HCT116 (cell line): ENCODE measurements around the gene WBP1. TPM values are rescaled to one million over a fixed set of nuclear protein-coding genes. Genes with fewer than 3 reads are reported as not detected.

Experiments used
- ATAC-seq: fragments of 200-7000 bp; cut with Tn5 transposase; 2 replicates; pipeline ENCODE4 v1.9.1; 2020; ENCODE audit warnings: mild to moderate bottlenecking, moderate library complexity
- BruUV-seq: library from RNA; stranded (reverse); fragments of 400-500 nt; replicated peaks from 2 replicates; lab custom pipeline; 2021; lab: Mats Ljungman, UMichigan
- CTCF ChIA-PET: fragments of 300-600 bp; sonication (Branson Sonifier 250); formaldehyde crosslinking; loops from one replicate; lab custom pipeline; 2021; ENCODE audit warnings: antibody characterized with exemption; lab: Charles Lee
- POLR2A ChIA-PET: fragments of 300-600, 350-600 bp; sonication (Branson Sonifier 250); formaldehyde crosslinking; loops from one replicate; lab custom pipeline; 2021; ENCODE audit warnings: antibody characterized with exemption; lab: Charles Lee
- RAD21 ChIA-PET, 2 experiments: fragments of 300-600 bp; sonication (Branson Sonifier 250); formaldehyde crosslinking; loops; one replicate each; lab custom pipeline; 2023; ENCODE audit warnings: low total read pairs in 2 of 2; ENCODE audit not compliant: uncharacterized antibody in 2 of 2, unreplicated experiment in 2 of 2, low non-redundant PET in 1 of 2; lab: Charles Lee
- DNase-seq: peaks from one replicate; pipeline ENCODE4 v3.0.0-alpha.2; 2010; ENCODE audit warnings: low read depth, low spot score
- H2AFZ ChIP-seq: fragments of 200-600 bp; shearing (Covaris generic), sonication (generic); 2 replicates; pipeline ENCODE4 v1.6.1; 2017; ENCODE audit warnings: low read depth, mixed run types, mixed read lengths, antibody characterized with exemption, low read length; ENCODE audit not compliant: poor library complexity, severe bottlenecking
- H3K27ac ChIP-seq: 2 replicates; pipeline ENCODE4 v1.5.1; 2012; ENCODE audit warnings: low read depth, low read length
- H3K27me3 ChIP-seq: fragments of 200-600 bp; sonication (generic); 2 replicates; pipeline ENCODE4 v1.6.1; 2016; ENCODE audit warnings: mixed run types, low read length, mixed read lengths; ENCODE audit not compliant: insufficient read depth
- H3K36me3 ChIP-seq, 2 experiments: fragments of 200-500 bp in 1 of 2; fragments of 200-600 bp in 1 of 2; sonication (Bioruptor generic) in 1 of 2; sonication (generic) in 1 of 2; 2 replicates each; pipeline versions ENCODE4 v1.5.1 to v1.6.1; 2014 to 2016; ENCODE audit warnings: low read length in 2 of 2, inconsistent platforms in 1 of 2, mixed read lengths in 1 of 2, mixed run types in 1 of 2; ENCODE audit not compliant: insufficient read depth in 2 of 2, control insufficient read depth in 1 of 2
- H3K4me1 ChIP-seq, 2 experiments: fragments of 200-600 bp in 1 of 2; sonication (generic) in 1 of 2; 2 replicates each; pipeline versions ENCODE4 v1.5.1 to v1.6.1; 2012 to 2017; ENCODE audit warnings: low read length in 2 of 2, inconsistent platforms in 1 of 2, mild to moderate bottlenecking in 1 of 2, mixed read lengths in 1 of 2, mixed run types in 1 of 2, moderate library complexity in 1 of 2; ENCODE audit not compliant: insufficient read depth in 2 of 2, control insufficient read depth in 1 of 2
- H3K4me2 ChIP-seq: fragments of 200-600 bp; sonication (generic); 2 replicates; pipeline ENCODE4 v1.6.1; 2017; ENCODE audit warnings: mixed run types, low read length, mixed read lengths
- H3K4me3 ChIP-seq, 2 experiments: fragments of 200-600 bp in 1 of 2; sonication (generic) in 1 of 2; replicated peaks in 1 of 2; 2 replicates each; pipeline ENCODE4 v1.5.1; 2011 to 2016; ENCODE audit warnings: low read length in 2 of 2, control low read depth in 1 of 2, low read depth in 1 of 2, mild to moderate bottlenecking in 1 of 2, mixed read lengths in 1 of 2, mixed run types in 1 of 2
- H3K79me2 ChIP-seq: fragments of 200-600 bp; sonication (generic); 2 replicates; pipeline ENCODE4 v1.6.1; 2017; ENCODE audit warnings: mild to moderate bottlenecking, mixed run types, low read length, moderate library complexity, mixed read lengths; ENCODE audit not compliant: insufficient read depth
- H3K9ac ChIP-seq: fragments of 200-600 bp; sonication (generic); 2 replicates; pipeline ENCODE4 v1.6.1; 2016; ENCODE audit warnings: low read length, mixed read lengths
- H3K9me2 ChIP-seq: fragments of 200-600 bp; sonication (generic), shearing (Covaris generic); 2 replicates; pipeline ENCODE4 v1.6.1; 2017; ENCODE audit warnings: mixed run types, mild to moderate bottlenecking, moderate library complexity; ENCODE audit not compliant: insufficient read depth
- H3K9me3 ChIP-seq, 2 experiments: fragments of 200-500 bp in 1 of 2; fragments of 200-600 bp in 1 of 2; sonication (Bioruptor generic) in 1 of 2; sonication (generic) in 1 of 2; 2 replicates each; pipeline ENCODE4 v1.6.1; 2014 to 2017; ENCODE audit warnings: low read length in 2 of 2, mixed read lengths in 2 of 2, inconsistent platforms in 1 of 2, low read depth in 1 of 2, mild to moderate bottlenecking in 1 of 2, mixed run types in 1 of 2, moderate library complexity in 1 of 2; ENCODE audit not compliant: control insufficient read depth in 1 of 2, insufficient read depth in 1 of 2
- H4K20me1 ChIP-seq: fragments of 200-600 bp; sonication (generic), shearing (Covaris generic); 2 replicates; pipeline ENCODE4 v1.6.1; 2017; ENCODE audit warnings: mixed run types, mild to moderate bottlenecking, moderate library complexity; ENCODE audit not compliant: insufficient read depth
- CBX3 ChIP-seq: IDR thresholded peaks from 2 replicates; pipeline ENCODE4 v1.6.1; 2012; ENCODE audit warnings: low read depth
- CEBPB ChIP-seq: IDR thresholded peaks from 2 replicates; pipeline ENCODE4 v1.6.1; 2012; ENCODE audit warnings: low read depth
- CTCF ChIP-seq, 3 experiments: fragments of 200-600 bp in 1 of 3; sonication (generic) in 1 of 3; IDR thresholded peaks in 2 of 3; conservative IDR thresholded peaks in 1 of 3; 2 replicates each; pipeline ENCODE4 v1.5.1; 2012 to 2017; ENCODE audit warnings: low read depth in 2 of 3, low read length in 2 of 3, antibody characterized with exemption in 1 of 3, borderline replicate concordance in 1 of 3, control low read depth in 1 of 3, mild to moderate bottlenecking in 1 of 3, mixed read lengths in 1 of 3, mixed run types in 1 of 3, moderate library complexity in 1 of 3; ENCODE audit not compliant: insufficient read depth in 1 of 3
- ELF1 ChIP-seq: IDR thresholded peaks from 2 replicates; pipeline ENCODE4 v1.6.1; 2012; ENCODE audit warnings: low read depth, borderline replicate concordance
- EZH2phosphoT487 ChIP-seq: fragments of 200-600 bp; IDR thresholded peaks from 2 replicates; pipeline ENCODE4 v1.6.1; 2018; ENCODE audit warnings: antibody characterized with exemption, borderline replicate concordance
- FOSL1 ChIP-seq: IDR thresholded peaks from 2 replicates; pipeline ENCODE4 v1.6.1; 2012; ENCODE audit warnings: low read depth
- JUND ChIP-seq: IDR thresholded peaks from 2 replicates; pipeline ENCODE4 v1.6.1; 2012
- POLR2A ChIP-seq: IDR thresholded peaks from 2 replicates; pipeline ENCODE4 v1.7.0; 2011; ENCODE audit warnings: borderline replicate concordance; ENCODE audit not compliant: insufficient read depth, insufficient read length; ENCODE audit errors: extremely low read depth
- POLR2AphosphoS5 ChIP-seq: IDR thresholded peaks from 2 replicates; pipeline ENCODE4 v1.6.1; 2011; ENCODE audit warnings: mild to moderate bottlenecking, low read depth, low read length, moderate library complexity
- RAD21 ChIP-seq: IDR thresholded peaks from 2 replicates; pipeline ENCODE4 v1.6.1; 2012; ENCODE audit warnings: low read depth, mild to moderate bottlenecking
- SP1 ChIP-seq: IDR thresholded peaks from 2 replicates; pipeline ENCODE4 v1.6.1; 2012; ENCODE audit warnings: low read depth
- SRF ChIP-seq: IDR thresholded peaks from 2 replicates; pipeline ENCODE4 v1.6.1; 2012; ENCODE audit warnings: low read depth
- TCF7L2 ChIP-seq: IDR thresholded peaks from 2 replicates; pipeline ENCODE4 v1.7.0; 2011; ENCODE audit warnings: borderline replicate concordance, inconsistent platforms; ENCODE audit not compliant: insufficient read depth, insufficient read length; ENCODE audit errors: extremely low read depth
- YY1 ChIP-seq: IDR thresholded peaks from 2 replicates; pipeline ENCODE4 v1.6.1; 2011; ENCODE audit warnings: low read length, low read depth, moderate library complexity, mild to moderate bottlenecking; ENCODE audit not compliant: insufficient replicate concordance; ENCODE audit errors: extremely low read depth
- ZBTB33 ChIP-seq: IDR thresholded peaks from 2 replicates; pipeline ENCODE4 v1.6.1; 2011; ENCODE audit warnings: mild to moderate bottlenecking, low read length, moderate library complexity; ENCODE audit not compliant: insufficient replicate concordance; ENCODE audit errors: extremely low read depth
- ZFX ChIP-seq: fragments of 450-650 bp; IDR thresholded peaks from 2 replicates; pipeline ENCODE4 v1.6.1; 2017
- intact Hi-C: fragments of 100-400 bp; cut with micrococcal nuclease; formaldehyde crosslinking; loops from 2 replicates; pipeline ENCODE4 v1.10.0; 2022
- total RNA-seq: library from RNA; stranded (reverse); gene quantifications from one replicate; pipeline ENCODE4 v1.2.1, GENCODE V29; 2021; ENCODE audit not compliant: unreplicated experiment

The WBP1 gene
- total RNA-seq, 1 experiment from 2014 or later: 64.7 TPM

- Histone ChIP-seq H3K4me1 (peaks cover 24 to 54% of the 10 kb centered on the region in 2 experiments), H3K4me3 (peak overlapping the region; percentile 83 to 89)
- TF ChIP-seq ELF1 (no peak), CEBPB (no peak), CBX3 (no peak), CTCF (IDR thresholded peaks at IDR 0.05 in 2 of 3, conservative IDR thresholded peaks at IDR 0.05 in 1 of 3; ENCODE audit: borderline replicate concordance in 1 of 3, insufficient read depth in 1 of 3, low read depth in 2 of 3, low read length in 2 of 3) (peak in 2 of 3 experiments; percentile 17 to 44; a peak in 2 of 6 replicates), SRF (no peak), ZBTB33 (no peak), JUND (no peak), YY1 (no peak), SP1 (no peak), POLR2A (peak; percentile 75), POLR2AphosphoS5 (peak; percentile 86), FOSL1 (no peak), EZH2phosphoT487 (no peak), ZFX (peak; percentile 62; the same call in 1 of the 2 replicates), TCF7L2 (peak; percentile 49), RAD21 (no peak)
Measured at GRCh38 chr2:74502720-74503505, 44.7 kb downstream of the WBP1 start.

More at GRCh38 chr2:74502720-74503505, 44.7 kb downstream of the WBP1 start:
- no TSS peak for BruUV-seq
- Histone ChIP-seq H2AFZ (peak overlapping the region; percentile 40), H3K9ac (peak overlapping the region; percentile 85), H3K27ac (peak overlapping the region; percentile 91), H3K36me3 (peaks cover 3 to 16% of the 10 kb centered on the region in 2 experiments; a peak in 2 of 4 replicates), H4K20me1 (no peaks in the 10 kb centered on the region), H3K4me2 (peak overlapping the region; percentile 95), H3K9me3 (no peaks in the 10 kb centered on the region), H3K9me2 (no peaks in the 10 kb centered on the region), H3K79me2 (peaks cover 22% of the 10 kb centered on the region), H3K27me3 (no peaks in the 10 kb centered on the region)
- ATAC-seq (peak; percentile 63), DNase-seq (peak; percentile 57)
- RAD21 ChIA-PET: no interaction called here
- intact Hi-C loops: loop anchor here (2.0 kb wide), 1 partner anchor 20 kb away; the partner anchor contains the start of genes CCDC142 and TTC31
- CTCF ChIA-PET: interaction anchor here (1.8 kb wide), 1 partner anchor 20 kb away, joined by 9 read pairs; the partner anchor contains the start of genes CCDC142 and TTC31
- POLR2A ChIA-PET: interaction anchor here (0.9 kb wide), 1 partner anchor 60 kb away, joined by 3 read pairs; no protein-coding TSS in a partner anchor
